Suprapubic skin (tissue), 4 donors: ENCODE results near the gene ID1. TPM values are rescaled to one million over a fixed set of nuclear protein-coding genes. Genes with fewer than 3 reads are reported as not detected.
"Not testable (repeated sequence)": the region's sequence is repeated elsewhere in the genome, so short reads cannot be mapped to it uniquely, and the experiment has no call there.

Experiments
- DNase-seq, 2 donors: peaks; one replicate each; pipeline ENCODE4 v3.0.0-alpha.2; 2019; ENCODE audit warnings: low spot score in 2 of 2
- H3K27ac ChIP-seq: fragments of 200-600 bp; sonication (generic); one replicate; pipeline ENCODE4 v1.5.1; 2019
- H3K27me3 ChIP-seq: fragments of 200-600 bp; sonication (generic); one replicate; pipeline ENCODE4 v1.5.1; 2019
- H3K36me3 ChIP-seq: fragments of 200-600 bp; sonication (generic); one replicate; pipeline ENCODE4 v1.5.1; 2019
- H3K4me1 ChIP-seq: fragments of 200-600 bp; sonication (generic); one replicate; pipeline ENCODE4 v1.5.1; 2019
- H3K4me3 ChIP-seq: fragments of 200-600 bp; sonication (generic); one replicate; pipeline ENCODE4 v1.5.1; 2019; ENCODE audit warnings: mild to moderate bottlenecking
- H3K9me3 ChIP-seq: fragments of 200-600 bp; sonication (generic); one replicate; pipeline ENCODE4 v1.5.1; 2019
- CTCF ChIP-seq, 2 donors: fragments of 200-600 bp in 1 of 2; fragments of 450-650 bp in 1 of 2; sonication (generic) in 1 of 2; IDR thresholded peaks; one replicate each; pipeline ENCODE4 v1.5.1; 2016 to 2019; ENCODE audit warnings: antibody characterized with exemption in 2 of 2, mild to moderate bottlenecking in 1 of 2, moderate library complexity in 1 of 2
- EP300 ChIP-seq: sonication (generic); formaldehyde crosslinking; IDR thresholded peaks from one replicate; pipeline ENCODE4 v1.6.1; 2017; ENCODE audit warnings: antibody characterized with exemption
- POLR2A ChIP-seq, 2 donors: fragments of 450-650 bp; IDR thresholded peaks; one replicate each; pipeline ENCODE4 v1.6.1; 2017; ENCODE audit warnings: antibody characterized with exemption in 2 of 2, mild to moderate bottlenecking in 2 of 2, moderate library complexity in 2 of 2
- POLR2AphosphoS5 ChIP-seq, 3 donors: sonication (generic); formaldehyde crosslinking; IDR thresholded peaks; one replicate each; pipeline ENCODE4 v1.6.1; 2017; ENCODE audit warnings: antibody characterized with exemption in 3 of 3
- WGBS: methylation state at CpG from one replicate; pipeline ENCODE4 v1.1.5; 2018; 5-methylcytosine and 5-hydroxymethylcytosine counted together
- total RNA-seq, 4 donors: library from RNA; depleted of rRNA; stranded (reverse); fragments of >200 nt; gene quantifications; one replicate each; pipeline ENCODE4 v1.1.0, GENCODE V29; 2016

Gene ID1
- total RNA-seq, 4 donors from 2014 or later, result 335 to 766 (median 507) TPM

GRCh38 chr20:31617432-31618104 lies 12.5 kb downstream of the ID1 start:
- Histone ChIP-seq H3K27ac (no peak overlapping the region), H3K4me1 (peaks cover 2% of the 10 kb centered on the region), H3K9me3 (no peaks in the 10 kb centered on the region), H3K4me3 (no peak overlapping the region), H3K36me3 (no peaks in the 10 kb centered on the region), H3K27me3 (no peaks in the 10 kb centered on the region)
- WGBS, result 93% methylated on average over 6 of the region's 6 CpGs
- no peak for DNase-seq
- TF ChIP-seq EP300 (no peak), CTCF (IDR thresholded peaks at IDR 0.05) (no peak), POLR2AphosphoS5 (IDR thresholded peaks at IDR 0.05) (no peak), POLR2A (IDR thresholded peaks at IDR 0.05) (no peak)

GRCh38 chr20:31620246-31620645 lies 15.2 kb downstream of the ID1 start:
- Histone ChIP-seq H3K9me3 (no peaks in the 10 kb centered on the region), H3K4me1 (peaks cover 2% of the 10 kb centered on the region), H3K4me3 (no peak overlapping the region), H3K27ac (no peak overlapping the region), H3K36me3 (no peaks in the 10 kb centered on the region), H3K27me3 (no peaks in the 10 kb centered on the region)
- 73% methylated on average over 3 of the region's 3 CpGs for WGBS
- TF ChIP-seq EP300, result no peak
- DNase-seq, result no peak

- H3K36me3 ChIP-seq, H3K4me3 ChIP-seq, H3K9me3 ChIP-seq, DNase-seq, H3K27me3 ChIP-seq, H3K4me1 ChIP-seq, H3K27ac ChIP-seq: not testable (repeated sequence)
- WGBS, result 89% methylated on average over 6 of the region's 6 CpGs
Measured at GRCh38 chr20:31623123-31623505, 18.0 kb downstream of the ID1 start.

- H3K36me3 ChIP-seq, H3K9me3 ChIP-seq, H3K27ac ChIP-seq, H3K4me3 ChIP-seq, H3K27me3 ChIP-seq, DNase-seq, H3K4me1 ChIP-seq: not testable (repeated sequence)
- 78% methylated on average over 8 of the region's 8 CpGs for WGBS
Measured at GRCh38 chr20:31626534-31626933, 21.4 kb downstream of the ID1 start.

- not testable (repeated sequence) for H3K27me3 ChIP-seq, H3K4me1 ChIP-seq, H3K36me3 ChIP-seq, H3K4me3 ChIP-seq, H3K27ac ChIP-seq, H3K9me3 ChIP-seq, DNase-seq
- 69% methylated on average over 2 of the region's 2 CpGs for WGBS
Measured at GRCh38 chr20:31628057-31628456, 23.0 kb downstream of the ID1 start.

GRCh38 chr20:31630187-31630790 lies 25.2 kb downstream of the ID1 start:
- no peak for DNase-seq
- no peaks in the 10 kb centered on the region for H3K27me3 ChIP-seq
- no peaks in the 10 kb centered on the region for H3K4me1 ChIP-seq
- TF ChIP-seq EP300 (no peak), CTCF (IDR thresholded peaks at IDR 0.05) (no peak), POLR2AphosphoS5 (IDR thresholded peaks at IDR 0.05) (no peak), POLR2A (IDR thresholded peaks at IDR 0.05) (no peak)
- no peaks in the 10 kb centered on the region for H3K9me3 ChIP-seq
- H3K4me3 ChIP-seq, result no peak overlapping the region
- H3K36me3 ChIP-seq, result no peaks in the 10 kb centered on the region
- 38% methylated on average over 2 of the region's 2 CpGs for WGBS
- no peak overlapping the region for H3K27ac ChIP-seq

- no peaks in the 10 kb centered on the region for H3K4me1 ChIP-seq
- H3K4me3 ChIP-seq, result no peak overlapping the region
- H3K27ac ChIP-seq, result no peak overlapping the region
- no peak for TF ChIP-seq CTCF (IDR thresholded peaks at IDR 0.05)
- no peak for TF ChIP-seq EP300
- TF ChIP-seq POLR2A (IDR thresholded peaks at IDR 0.05), result no peak
- TF ChIP-seq POLR2AphosphoS5 (IDR thresholded peaks at IDR 0.05), result no peak
- H3K36me3 ChIP-seq, result no peaks in the 10 kb centered on the region
- no peaks in the 10 kb centered on the region for H3K9me3 ChIP-seq
- WGBS, result 89% methylated on average over 40 of the region's 40 CpGs
- DNase-seq, result no peak
- no peaks in the 10 kb centered on the region for H3K27me3 ChIP-seq
Measured at GRCh38 chr20:31632548-31633338, 27.7 kb downstream of the ID1 start.
